Gastrocnemius medialis (tissue), 4 donors: Measurements from ENCODE around the gene PCAT7. TPM values are rescaled to one million over a fixed set of nuclear protein-coding genes. Genes with fewer than 3 reads are reported as not detected.
"Not testable (repeated sequence)": the region's sequence is repeated elsewhere in the genome, so short reads cannot be mapped to it uniquely, and the experiment has no call there.

Experiments used
- ATAC-seq, 2 donors: fragments of 150-250 bp; one replicate each; pipeline ENCODE4 v1.9.1; 2016
- DNase-seq, 2 donors: peaks; one replicate each; pipeline ENCODE4 v3.0.0-alpha.2; 2019
- H3K27ac ChIP-seq, 4 donors: fragments of 200-600 bp; sonication (generic); 1 replicate in 1 of 4; 2 replicates in 3 of 4; pipeline ENCODE4 v1.5.1; 2016 to 2018; ENCODE audit warnings: mild to moderate bottlenecking in 2 of 4, moderate library complexity in 1 of 4
- H3K27me3 ChIP-seq, 3 donors: fragments of 200-600 bp; sonication (generic) in 2 of 3; 1 replicate in 1 of 3; 2 replicates in 2 of 3; pipeline versions ENCODE4 v1.5.1 to v1.6.0; 2016 to 2019; ENCODE audit warnings: mild to moderate bottlenecking in 1 of 3, moderate library complexity in 1 of 3
- H3K36me3 ChIP-seq, 2 donors: fragments of 200-600 bp; sonication (generic) in 1 of 2; one replicate each; pipeline ENCODE4 v1.5.1; 2017 to 2018
- H3K4me1 ChIP-seq, 2 donors: fragments of 200-600 bp; sonication (generic) in 1 of 2; one replicate each; pipeline ENCODE4 v1.5.1; 2016 to 2017; ENCODE audit warnings: mild to moderate bottlenecking in 2 of 2
- H3K4me3 ChIP-seq, 4 donors: fragments of 200-600 bp; sonication (generic) in 3 of 4; 1 replicate in 1 of 4; 2 replicates in 3 of 4; pipeline ENCODE4 v1.5.1; 2016 to 2019; ENCODE audit warnings: mild to moderate bottlenecking in 2 of 4
- H3K9me3 ChIP-seq, 3 donors: fragments of 200-600 bp; sonication (generic) in 2 of 3; 1 replicate in 1 of 3; 2 replicates in 2 of 3; pipeline ENCODE4 v1.5.1; 2016 to 2019
- CTCF ChIP-seq, 5 experiments: fragments of 450-650 bp in 3 of 5; fragments of 200-600 bp in 2 of 5; sonication (generic) in 2 of 5; IDR thresholded peaks in 4 of 5; conservative IDR thresholded peaks in 1 of 5; 1 replicate in 4 of 5; 2 replicates in 1 of 5; pipeline ENCODE4 v1.5.1; 2016 to 2019; ENCODE audit warnings: antibody characterized with exemption in 5 of 5, mild to moderate bottlenecking in 3 of 5, moderate library complexity in 3 of 5
- POLR2A ChIP-seq, 2 donors: fragments of 450-650 bp; IDR thresholded peaks; one replicate each; pipeline ENCODE4 v1.6.1; 2017; ENCODE audit warnings: antibody characterized with exemption in 2 of 2, mild to moderate bottlenecking in 2 of 2, moderate library complexity in 2 of 2
- in situ Hi-C, 4 donors: fragments of 200-750 bp; cut with MboI; loops; one replicate each; pipeline versions ENCODE4 v1.15.0 to v1.8.0; 2017; ENCODE audit warnings: low sequenced_read_pairs in 4 of 4
- intact Hi-C: fragments of 100-400 bp; cut with DNase I; formaldehyde crosslinking; loops from one replicate; pipeline ENCODE4 v1.15.1; 2023; ENCODE audit warnings: low total_unique reads
- total RNA-seq, 4 donors: library from RNA; depleted of rRNA; stranded (reverse); fragments of >200 nt; gene quantifications; one replicate each; pipeline versions ENCODE4 v1.1.0 to v1.2.3, GENCODE V29; 2016

The PCAT7 gene
- total RNA-seq, 4 donors from 2014 or later, result not detected

- intact Hi-C loops, result no loop called here
- Histone ChIP-seq H3K4me1 (no peaks in the 10 kb centered on the region), H3K27ac (no peak overlapping the region), H3K9me3 (no peaks in the 10 kb centered on the region), H3K36me3 (no peaks in the 10 kb centered on the region), H3K27me3 (no peaks in the 10 kb centered on the region), H3K4me3 (no peak overlapping the region)
- ATAC-seq (no peak), DNase-seq (no peak)
- in situ Hi-C loops, result no loop called here
- TF ChIP-seq POLR2A (IDR thresholded peaks at IDR 0.05), result no peak
- no peak for TF ChIP-seq CTCF (IDR thresholded peaks at IDR 0.05 in 4 of 5, conservative IDR thresholded peaks at IDR 0.05 in 1 of 5)
Measured at GRCh38 chr9:94557376-94557775, 2.5 kb downstream of the PCAT7 start.

- H3K9me3 ChIP-seq, result no peaks in the 10 kb centered on the region
- in situ Hi-C loops, result no loop called here
- peak overlapping the region in 1 of 4 donors; percentile 22 for H3K27ac ChIP-seq
- intact Hi-C loops, result no loop called here
- TF ChIP-seq POLR2A (IDR thresholded peaks at IDR 0.05) (no peak), CTCF (IDR thresholded peaks at IDR 0.05 in 4 of 5, conservative IDR thresholded peaks at IDR 0.05 in 1 of 5) (no peak)
- H3K36me3 ChIP-seq, result no peaks in the 10 kb centered on the region
- H3K27me3 ChIP-seq, result no peaks in the 10 kb centered on the region
- ATAC-seq, result no peak
- no peaks in the 10 kb centered on the region for H3K4me1 ChIP-seq
- DNase-seq, result no peak
- no peak overlapping the region for H3K4me3 ChIP-seq
Measured at GRCh38 chr9:94560237-94560636, 5.4 kb downstream of the PCAT7 start.

- Histone ChIP-seq H3K9me3 (no peaks in the 10 kb centered on the region), H3K4me3 (no peak overlapping the region), H3K27me3 (no peaks in the 10 kb centered on the region), H3K36me3 (no peaks in the 10 kb centered on the region), H3K4me1 (peaks cover 0 to 5% of the 10 kb centered on the region in 2 donors), H3K27ac (no peak overlapping the region)
- intact Hi-C loops, result no loop called here
- TF ChIP-seq POLR2A (IDR thresholded peaks at IDR 0.05) (no peak), CTCF (IDR thresholded peaks at IDR 0.05 in 4 of 5, conservative IDR thresholded peaks at IDR 0.05 in 1 of 5) (no peak)
- ATAC-seq (no peak), DNase-seq (no peak)
- in situ Hi-C loops, result no loop called here
Measured at GRCh38 chr9:94563548-94563947, 8.7 kb downstream of the PCAT7 start.

GRCh38 chr9:94564279-94564678 is 9.4 kb downstream of the PCAT7 start:
- intact Hi-C loops, result not testable (repeated sequence)

GRCh38 chr9:94566550-94566949 is 11.7 kb downstream of the PCAT7 start:
- no peak for ATAC-seq
- TF ChIP-seq POLR2A (IDR thresholded peaks at IDR 0.05), result no peak
- TF ChIP-seq CTCF (IDR thresholded peaks at IDR 0.05 in 4 of 5, conservative IDR thresholded peaks at IDR 0.05 in 1 of 5), result no peak
- H3K27me3 ChIP-seq, result no peaks in the 10 kb centered on the region

More at GRCh38 chr9:94564279-94564678, 9.4 kb downstream of the PCAT7 start:
- DNase-seq, H3K4me3 ChIP-seq, H3K9me3 ChIP-seq, H3K36me3 ChIP-seq, H3K27me3 ChIP-seq, ATAC-seq, in situ Hi-C loops, H3K27ac ChIP-seq: not testable (repeated sequence)
- H3K4me1 ChIP-seq, result peaks cover 0 to 11% of the 10 kb centered on the region in 2 donors

More at GRCh38 chr9:94566550-94566949, 11.7 kb downstream of the PCAT7 start:
- Histone ChIP-seq H3K36me3 (no peaks in the 10 kb centered on the region), H3K9me3 (no peaks in the 10 kb centered on the region), H3K4me1 (peaks cover 0 to 12% of the 10 kb centered on the region in 2 donors), H3K4me3 (no peak overlapping the region), H3K27ac (peak overlapping the region in 1 of 4 donors; percentile 14)
- DNase-seq, result no peak
- in situ Hi-C loops, result no loop called here
- intact Hi-C loops, result no loop called here
